Trophoblast cell (in vitro differentiated cells and primary cell): ENCODE measurements around the gene DAG1.

Experiments used
- DNase-seq, 2 donors: peaks; one replicate each; pipeline ENCODE4 v3.0.0-alpha.2; 2016
- H2AFZ ChIP-seq: 2 replicates; pipeline ENCODE4 v1.6.1; 2013; ENCODE audit warnings: low read length, moderate library complexity, mild to moderate bottlenecking; ENCODE audit not compliant: insufficient read depth, poor library complexity
- H2AK5ac ChIP-seq: 2 replicates; pipeline ENCODE4 v1.6.1; 2013; ENCODE audit warnings: mild to moderate bottlenecking, low read length
- H2BK120ac ChIP-seq: 2 replicates; pipeline ENCODE4 v1.6.1; 2013; ENCODE audit warnings: low read length, mild to moderate bottlenecking, moderate library complexity; ENCODE audit not compliant: insufficient read depth, poor library complexity
- H2BK12ac ChIP-seq: 2 replicates; pipeline ENCODE4 v1.6.1; 2013; ENCODE audit warnings: mild to moderate bottlenecking, low read length, moderate library complexity
- H2BK5ac ChIP-seq: 2 replicates; pipeline ENCODE4 v1.6.1; 2013; ENCODE audit warnings: low read length, low read depth, moderate library complexity, mild to moderate bottlenecking; ENCODE audit not compliant: poor library complexity
- H3K14ac ChIP-seq: 2 replicates; pipeline ENCODE4 v1.6.1; 2013; ENCODE audit warnings: mild to moderate bottlenecking, low read length
- H3K18ac ChIP-seq: 2 replicates; pipeline ENCODE4 v1.6.1; 2013; ENCODE audit warnings: mild to moderate bottlenecking, low read length
- H3K23ac ChIP-seq: 2 replicates; pipeline ENCODE4 v1.6.1; 2013; ENCODE audit warnings: low read length
- H3K27ac ChIP-seq: 2 replicates; pipeline ENCODE4 v1.5.1; 2013; ENCODE audit warnings: low read depth, mild to moderate bottlenecking, inconsistent platforms, low read length, moderate library complexity
- H3K27me3 ChIP-seq: 2 replicates; pipeline ENCODE4 v1.6.1; 2013; ENCODE audit warnings: inconsistent platforms, mild to moderate bottlenecking, low read length, moderate library complexity; ENCODE audit not compliant: insufficient read depth
- H3K36me3 ChIP-seq, 2 experiments: 1 replicate in 1 of 2; 2 replicates in 1 of 2; pipeline ENCODE4 v1.6.1; 2013; ENCODE audit warnings: low read length in 2 of 2, mild to moderate bottlenecking in 2 of 2, moderate library complexity in 1 of 2; ENCODE audit not compliant: insufficient read depth in 2 of 2, control insufficient read depth in 1 of 2
- H3K4ac ChIP-seq: 2 replicates; pipeline ENCODE4 v1.6.1; 2013; ENCODE audit warnings: low read depth, mild to moderate bottlenecking, low read length, moderate library complexity
- H3K4me1 ChIP-seq, 2 experiments: 1 replicate in 1 of 2; 2 replicates in 1 of 2; pipeline ENCODE4 v1.6.1; 2013; ENCODE audit warnings: low read length in 2 of 2, mild to moderate bottlenecking in 2 of 2, moderate library complexity in 1 of 2; ENCODE audit not compliant: insufficient read depth in 2 of 2, control insufficient read depth in 1 of 2
- H3K4me2 ChIP-seq: 2 replicates; pipeline ENCODE4 v1.6.1; 2013; ENCODE audit warnings: inconsistent platforms, mild to moderate bottlenecking, low read length, moderate library complexity
- H3K4me3 ChIP-seq: 2 replicates; pipeline ENCODE4 v1.5.1; 2013; ENCODE audit warnings: mild to moderate bottlenecking, low read depth, low read length, inconsistent platforms
- H3K79me1 ChIP-seq: one replicate; pipeline ENCODE4 v1.6.1; 2013; ENCODE audit warnings: low read length
- H3K79me2 ChIP-seq: 2 replicates; pipeline ENCODE4 v1.6.1; 2013; ENCODE audit warnings: low read length, mild to moderate bottlenecking; ENCODE audit not compliant: control insufficient read depth, insufficient read depth, poor library complexity
- H3K9ac ChIP-seq: 2 replicates; pipeline ENCODE4 v1.6.1; 2013; ENCODE audit warnings: mild to moderate bottlenecking, low read length
- H3K9me3 ChIP-seq: 2 replicates; pipeline ENCODE4 v1.6.1; 2013; ENCODE audit warnings: low read depth, mild to moderate bottlenecking, control low read depth, inconsistent platforms, low read length; ENCODE audit not compliant: insufficient read depth
- H4K12ac ChIP-seq: 2 replicates; pipeline ENCODE4 v1.6.1; 2013; ENCODE audit warnings: low read depth, mild to moderate bottlenecking, low read length, moderate library complexity
- H4K8ac ChIP-seq: 2 replicates; pipeline ENCODE4 v1.6.1; 2013; ENCODE audit warnings: low read depth, mild to moderate bottlenecking, low read length, moderate library complexity
- H4K91ac ChIP-seq: one replicate; pipeline ENCODE4 v1.6.1; 2013; ENCODE audit warnings: low read depth, mild to moderate bottlenecking, low read length, moderate library complexity
- WGBS: extraction: QIAGEN DNeasy Blood & Tissue Kit; methylation state at CpG from one replicate; pipeline ENCODE4 v1.1.7; 2013; ENCODE audit warnings: missing lambda C conversion rate; ENCODE audit not compliant: insufficient read length, insufficient coverage; ENCODE audit errors: extremely low coverage; 5-methylcytosine and 5-hydroxymethylcytosine counted together

The DAG1 gene

DNA sequence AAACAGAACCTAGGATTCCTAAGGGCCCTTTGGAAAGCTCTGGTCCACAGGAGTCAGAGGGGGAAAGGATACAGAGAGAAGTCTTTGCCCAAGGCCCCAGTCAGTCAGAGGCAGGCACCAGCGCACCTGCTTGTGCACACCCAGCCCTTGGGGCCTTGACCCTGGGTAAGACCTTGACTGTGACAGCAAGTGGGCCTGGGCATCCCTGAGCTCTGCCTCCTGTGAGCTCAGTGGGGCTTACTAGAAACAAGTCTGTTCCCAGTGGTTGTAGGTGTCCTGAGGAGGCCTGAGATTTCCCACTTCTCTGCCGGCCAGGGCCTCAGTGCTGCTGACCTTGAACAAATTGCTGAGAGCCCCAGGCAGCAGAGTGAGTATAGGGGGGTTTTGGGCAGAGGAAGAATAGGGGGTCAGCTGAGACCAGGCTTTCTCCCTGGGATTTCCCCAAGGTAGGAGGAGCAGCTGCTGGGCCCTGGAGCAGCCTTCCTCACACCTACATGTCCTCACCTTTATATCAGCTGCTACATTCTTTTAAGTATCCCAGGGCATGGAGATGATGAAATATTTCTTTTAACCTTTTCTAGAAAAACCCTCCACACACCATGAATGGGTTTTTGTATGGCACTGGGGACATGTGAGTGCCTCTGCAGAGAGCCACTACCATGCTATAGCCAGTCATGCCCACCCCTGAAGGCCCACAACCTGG is 9.7 kb upstream of the DAG1 start:
- peaks cover 43 to 56% of the 10 kb centered on the region in 2 experiments for H3K4me1 ChIP-seq
- H4K8ac ChIP-seq, result peak overlapping the region; percentile 87
- no peak overlapping the region for H3K23ac ChIP-seq
- no peak overlapping the region for H3K4me2 ChIP-seq
- H3K27me3 ChIP-seq, result no peaks in the 10 kb centered on the region
- H3K9ac ChIP-seq, result no peak overlapping the region
- peak; percentile 54 to 65 for DNase-seq
- H3K79me1 ChIP-seq, result peaks cover 59% of the 10 kb centered on the region
- no peaks in the 10 kb centered on the region for H3K9me3 ChIP-seq
- peak overlapping the region; percentile 98 for H2BK120ac ChIP-seq
- peak overlapping the region; percentile 96 for H2BK5ac ChIP-seq
- WGBS, result no CpG with 5 or more reads among the region's 2 CpGs
- peak overlapping the region; percentile 99 for H4K91ac ChIP-seq
- no peak overlapping the region for H3K4me3 ChIP-seq
- H2AK5ac ChIP-seq, result peak overlapping the region; percentile 67
- H3K36me3 ChIP-seq, result no peaks in the 10 kb centered on the region
- peak overlapping the region; percentile 93 for H2BK12ac ChIP-seq
- H3K14ac ChIP-seq, result peak overlapping the region; percentile 90
- peak overlapping the region; percentile 56 for H3K4ac ChIP-seq
- H4K12ac ChIP-seq, result peak overlapping the region; percentile 5
- peak overlapping the region; percentile 83 for H3K18ac ChIP-seq
- H3K27ac ChIP-seq, result peak overlapping the region; percentile 98
- H3K79me2 ChIP-seq, result peaks cover 8% of the 10 kb centered on the region
- no peak overlapping the region for H2AFZ ChIP-seq

GRCh38 chr3:49460956-49461355 is 9.1 kb upstream of the DAG1 start:
- peak overlapping the region; percentile 5 for H4K12ac ChIP-seq

GRCh38 chr3:49461443-49462171 is 8.5 kb upstream of the DAG1 start:
- Histone ChIP-seq H3K27ac (peak overlapping the region; percentile 98), H4K12ac (peak overlapping the region; percentile 5), H2AFZ (peak overlapping the region; percentile 70), H3K14ac (peak overlapping the region; percentile 90), H3K4me2 (peak overlapping the region; percentile 42), H3K23ac (no peak overlapping the region), H4K8ac (peak overlapping the region; percentile 87), H2BK5ac (peak overlapping the region; percentile 96), H4K91ac (peak overlapping the region; percentile 99), H3K9me3 (no peaks in the 10 kb centered on the region), H3K18ac (peak overlapping the region; percentile 83), H2BK120ac (peak overlapping the region; percentile 98), H3K9ac (no peak overlapping the region), H2BK12ac (peak overlapping the region; percentile 92), H3K79me2 (peaks cover 10% of the 10 kb centered on the region), H3K4ac (peak overlapping the region; percentile 56), H2AK5ac (peak overlapping the region; percentile 65), H3K36me3 (no peaks in the 10 kb centered on the region), H3K27me3 (no peaks in the 10 kb centered on the region), H3K79me1 (peaks cover 63% of the 10 kb centered on the region), H3K4me3 (no peak overlapping the region), H3K4me1 (peaks cover 50 to 60% of the 10 kb centered on the region in 2 experiments)
- WGBS, result no CpG with 5 or more reads among the region's 1 CpG
- peak; percentile 59 to 72 for DNase-seq

More at GRCh38 chr3:49460956-49461355, 9.1 kb upstream of the DAG1 start:
- H2BK12ac ChIP-seq, result peak overlapping the region; percentile 92
- H3K4ac ChIP-seq, result peak overlapping the region; percentile 56
- peak in 1 of 2 donors; percentile 9 for DNase-seq
- H3K14ac ChIP-seq, result peak overlapping the region; percentile 90
- peak overlapping the region; percentile 87 for H4K8ac ChIP-seq
- H3K9ac ChIP-seq, result no peak overlapping the region
- no CpG with 5 or more reads among the region's 4 CpGs for WGBS
- no peaks in the 10 kb centered on the region for H3K36me3 ChIP-seq
- H3K4me1 ChIP-seq, result peaks cover 45 to 60% of the 10 kb centered on the region in 2 experiments
- H3K79me2 ChIP-seq, result peaks cover 10% of the 10 kb centered on the region
- peak overlapping the region; percentile 65 for H2AK5ac ChIP-seq
- peak overlapping the region; percentile 59 for H2AFZ ChIP-seq
- peak overlapping the region; percentile 98 for H3K27ac ChIP-seq
- H2BK120ac ChIP-seq, result peak overlapping the region; percentile 98
- peak overlapping the region; percentile 96 for H2BK5ac ChIP-seq
- peak overlapping the region; percentile 42 for H3K4me2 ChIP-seq
- no peak overlapping the region for H3K4me3 ChIP-seq
- H4K91ac ChIP-seq, result peak overlapping the region; percentile 99
- peaks cover 61% of the 10 kb centered on the region for H3K79me1 ChIP-seq
- H3K27me3 ChIP-seq, result no peaks in the 10 kb centered on the region
- peak overlapping the region; percentile 83 for H3K18ac ChIP-seq
- no peak overlapping the region for H3K23ac ChIP-seq
- H3K9me3 ChIP-seq, result no peaks in the 10 kb centered on the region

DNA sequence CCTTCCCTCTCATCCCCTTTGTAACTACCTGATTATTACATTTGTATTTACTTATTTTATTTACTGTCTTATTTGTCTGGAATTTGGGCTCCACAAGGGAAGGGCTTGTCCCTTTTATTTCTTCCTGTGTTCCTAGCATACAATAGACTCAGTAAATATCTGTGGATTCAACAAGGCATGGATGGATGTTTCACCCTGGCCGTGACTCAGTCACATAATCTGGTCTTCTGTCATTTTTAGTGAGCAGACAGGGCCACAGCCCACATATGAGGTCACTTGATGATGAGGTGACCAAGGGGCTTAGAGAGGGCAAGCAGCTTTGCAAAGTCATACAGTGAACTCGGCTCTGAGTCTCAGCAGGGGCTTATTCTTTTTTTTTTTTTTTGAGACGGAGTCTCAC is 7.8 kb upstream of the DAG1 start:
- Histone ChIP-seq H2AK5ac (no peak overlapping the region), H3K9me3 (no peaks in the 10 kb centered on the region), H3K4me3 (no peak overlapping the region), H3K18ac (peak overlapping the region; percentile 50), H2AFZ (no peak overlapping the region), H3K14ac (peak overlapping the region; percentile 81), H3K23ac (no peak overlapping the region), H2BK5ac (peak overlapping the region; percentile 96), H4K12ac (no peak overlapping the region), H2BK12ac (peak overlapping the region; percentile 19), H3K27me3 (no peaks in the 10 kb centered on the region), H3K36me3 (no peaks in the 10 kb centered on the region), H4K8ac (no peak overlapping the region), H2BK120ac (peak overlapping the region; percentile 98), H3K79me2 (peaks cover 13% of the 10 kb centered on the region), H3K27ac (peak overlapping the region; percentile 98), H3K4me1 (peaks cover 51 to 62% of the 10 kb centered on the region in 2 experiments), H3K4ac (peak overlapping the region; percentile 13), H3K9ac (no peak overlapping the region), H3K79me1 (peaks cover 67% of the 10 kb centered on the region), H3K4me2 (peak overlapping the region; percentile 42), H4K91ac (peak overlapping the region; percentile 99)
- DNase-seq, result peak; percentile 93
- WGBS, result no CpG with 5 or more reads among the region's 3 CpGs
